Measurements from ENCODE around the gene CLCF1.
A peak's percentile ranks its signal among the peaks of the same experiment; 100 is the strongest.

CLCF1 gene

GRCh38 chr11:67372993-67373647 is at the start of gene CLCF1:
TSS of gene CLCF1 (minus strand) at chr11:67373598. CDS start at chr11:67373539, 59 bp downstream.
- Histone ChIP-seq H3K27me3 (ENCODE audit: control insufficient read depth, insufficient read depth, low read length) (peaks cover 25% of the 10 kb centered on the region), H3K4me3 (ENCODE audit: low read length) (peak within 1 kb of the TSS; percentile 62; the same call in 1 of the 2 replicates), H3K36me3 (ENCODE audit: control insufficient read depth, insufficient read depth, low read length) (no peaks in the 10 kb centered on the region), H3K9me3 (ENCODE audit: control insufficient read depth, insufficient read depth, low read length) (no peaks in the 10 kb centered on the region), H3K4me1 (ENCODE audit: control insufficient read depth, insufficient read depth, low read length) (peaks cover 22% of the 10 kb centered on the region), H3K27ac (ENCODE audit: low read length) (no peak within 1 kb of the TSS)
- no peak for DNase-seq (ENCODE audit: low read depth, low spot score)
- no CpG with 5 or more reads among the region's 76 CpGs for WGBS (ENCODE audit: insufficient coverage, insufficient read length)

- no peak for DNase-seq (ENCODE audit: low read depth, low spot score)
- Histone ChIP-seq H3K36me3 (ENCODE audit: control insufficient read depth, insufficient read depth, low read length) (no peaks in the 10 kb centered on the region), H3K27ac (ENCODE audit: low read length) (no peak overlapping the region), H3K4me3 (ENCODE audit: low read length) (no peak overlapping the region), H3K4me1 (ENCODE audit: control insufficient read depth, insufficient read depth, low read length) (peaks cover 2% of the 10 kb centered on the region; the same call in 1 of the 2 replicates), H3K9me3 (ENCODE audit: control insufficient read depth, insufficient read depth, low read length) (no peaks in the 10 kb centered on the region), H3K27me3 (ENCODE audit: control insufficient read depth, insufficient read depth, low read length) (no peaks in the 10 kb centered on the region)
- WGBS (ENCODE audit: insufficient coverage, insufficient read length) = no CpG with 5 or more reads among the region's 6 CpGs
These were observed 49.5 kb upstream of the CLCF1 start for GRCh38 chr11:67422891-67423290.

- DNase-seq (ENCODE audit: low read depth, low spot score) = no peak
- no peak overlapping the region; the same call in 1 of the 2 replicates for H3K4me3 ChIP-seq (ENCODE audit: low read length)
- no peak overlapping the region for H3K27ac ChIP-seq (ENCODE audit: low read length)
- peaks cover 4% of the 10 kb centered on the region; the same call in 1 of the 2 replicates for H3K4me1 ChIP-seq (ENCODE audit: control insufficient read depth, insufficient read depth, low read length)
- no peaks in the 10 kb centered on the region for H3K36me3 ChIP-seq (ENCODE audit: control insufficient read depth, insufficient read depth, low read length)
- no CpG with 5 or more reads among the region's 22 CpGs for WGBS (ENCODE audit: insufficient coverage, insufficient read length)
- no peaks in the 10 kb centered on the region for H3K27me3 ChIP-seq (ENCODE audit: control insufficient read depth, insufficient read depth, low read length)
- H3K9me3 ChIP-seq (ENCODE audit: control insufficient read depth, insufficient read depth, low read length) = no peaks in the 10 kb centered on the region
These were observed 48.1 kb upstream of the CLCF1 start for GRCh38 chr11:67421430-67422031.

GRCh38 chr11:67420646-67421429 is 47.4 kb upstream of the CLCF1 start:
- peaks cover 9% of the 10 kb centered on the region for H3K4me1 ChIP-seq (ENCODE audit: control insufficient read depth, insufficient read depth, low read length)
- no peaks in the 10 kb centered on the region for H3K9me3 ChIP-seq (ENCODE audit: control insufficient read depth, insufficient read depth, low read length)
- DNase-seq (ENCODE audit: low read depth, low spot score) = no peak
- H3K36me3 ChIP-seq (ENCODE audit: control insufficient read depth, insufficient read depth, low read length) = no peaks in the 10 kb centered on the region
- H3K4me3 ChIP-seq (ENCODE audit: low read length) = peak overlapping the region; percentile 49; the same call in 1 of the 2 replicates
- no peak overlapping the region for H3K27ac ChIP-seq (ENCODE audit: low read length)
- WGBS (ENCODE audit: insufficient coverage, insufficient read length) = no CpG with 5 or more reads among the region's 97 CpGs
- H3K27me3 ChIP-seq (ENCODE audit: control insufficient read depth, insufficient read depth, low read length) = no peaks in the 10 kb centered on the region

GRCh38 chr11:67420147-67420645 is 46.8 kb upstream of the CLCF1 start:
- Histone ChIP-seq H3K4me3 (ENCODE audit: low read length) (peak overlapping the region; percentile 49; the same call in 1 of the 2 replicates), H3K4me1 (ENCODE audit: control insufficient read depth, insufficient read depth, low read length) (peaks cover 9% of the 10 kb centered on the region), H3K27me3 (ENCODE audit: control insufficient read depth, insufficient read depth, low read length) (no peaks in the 10 kb centered on the region), H3K9me3 (ENCODE audit: control insufficient read depth, insufficient read depth, low read length) (no peaks in the 10 kb centered on the region), H3K36me3 (ENCODE audit: control insufficient read depth, insufficient read depth, low read length) (no peaks in the 10 kb centered on the region), H3K27ac (ENCODE audit: low read length) (no peak overlapping the region)
- no peak for DNase-seq (ENCODE audit: low read depth, low spot score)
- no CpG with 5 or more reads among the region's 15 CpGs for WGBS (ENCODE audit: insufficient coverage, insufficient read length)

- peaks cover 9% of the 10 kb centered on the region for H3K4me1 ChIP-seq (ENCODE audit: control insufficient read depth, insufficient read depth, low read length)
- no peaks in the 10 kb centered on the region for H3K36me3 ChIP-seq (ENCODE audit: control insufficient read depth, insufficient read depth, low read length)
- H3K9me3 ChIP-seq (ENCODE audit: control insufficient read depth, insufficient read depth, low read length) = no peaks in the 10 kb centered on the region
- no peak overlapping the region for H3K4me3 ChIP-seq (ENCODE audit: low read length)
- no peak for DNase-seq (ENCODE audit: low read depth, low spot score)
- WGBS (ENCODE audit: insufficient coverage, insufficient read length) = no CpG with 5 or more reads among the region's 21 CpGs
- no peak overlapping the region for H3K27ac ChIP-seq (ENCODE audit: low read length)
- H3K27me3 ChIP-seq (ENCODE audit: control insufficient read depth, insufficient read depth, low read length) = no peaks in the 10 kb centered on the region
These were observed 46.1 kb upstream of the CLCF1 start for GRCh38 chr11:67419325-67420049.

- no peak for DNase-seq (ENCODE audit: low read depth, low spot score)
- no CpG with 5 or more reads among the region's 26 CpGs for WGBS (ENCODE audit: insufficient coverage, insufficient read length)
- no peaks in the 10 kb centered on the region for H3K36me3 ChIP-seq (ENCODE audit: control insufficient read depth, insufficient read depth, low read length)
These were observed 45.3 kb upstream of the CLCF1 start for GRCh38 chr11:67418476-67419281.

GRCh38 chr11:67417425-67417824 is 44.0 kb upstream of the CLCF1 start:
- Histone ChIP-seq H3K27me3 (ENCODE audit: control insufficient read depth, insufficient read depth, low read length) (no peaks in the 10 kb centered on the region), H3K4me3 (ENCODE audit: low read length) (no peak overlapping the region), H3K36me3 (ENCODE audit: control insufficient read depth, insufficient read depth, low read length) (no peaks in the 10 kb centered on the region), H3K27ac (ENCODE audit: low read length) (no peak overlapping the region), H3K4me1 (ENCODE audit: control insufficient read depth, insufficient read depth, low read length) (peaks cover 9% of the 10 kb centered on the region), H3K9me3 (ENCODE audit: control insufficient read depth, insufficient read depth, low read length) (no peaks in the 10 kb centered on the region)
- no CpG with 5 or more reads among the region's 12 CpGs for WGBS (ENCODE audit: insufficient coverage, insufficient read length)
- no peak for DNase-seq (ENCODE audit: low read depth, low spot score)

More at GRCh38 chr11:67418476-67419281, 45.3 kb upstream of the CLCF1 start:
- H3K4me3 ChIP-seq (ENCODE audit: low read length) = no peak overlapping the region
- no peaks in the 10 kb centered on the region for H3K9me3 ChIP-seq (ENCODE audit: control insufficient read depth, insufficient read depth, low read length)
- H3K27me3 ChIP-seq (ENCODE audit: control insufficient read depth, insufficient read depth, low read length) = no peaks in the 10 kb centered on the region
- no peak overlapping the region for H3K27ac ChIP-seq (ENCODE audit: low read length)
- peaks cover 9% of the 10 kb centered on the region for H3K4me1 ChIP-seq (ENCODE audit: control insufficient read depth, insufficient read depth, low read length)

GRCh38 chr11:67416416-67417335 is 43.3 kb upstream of the CLCF1 start:
- no peaks in the 10 kb centered on the region for H3K9me3 ChIP-seq (ENCODE audit: control insufficient read depth, insufficient read depth, low read length)
- H3K4me3 ChIP-seq (ENCODE audit: low read length) = no peak overlapping the region
- H3K36me3 ChIP-seq (ENCODE audit: control insufficient read depth, insufficient read depth, low read length) = no peaks in the 10 kb centered on the region
- no peak overlapping the region for H3K27ac ChIP-seq (ENCODE audit: low read length)
- H3K4me1 ChIP-seq (ENCODE audit: control insufficient read depth, insufficient read depth, low read length) = peaks cover 9% of the 10 kb centered on the region
- H3K27me3 ChIP-seq (ENCODE audit: control insufficient read depth, insufficient read depth, low read length) = no peaks in the 10 kb centered on the region
- no peak for DNase-seq (ENCODE audit: low read depth, low spot score)
- no CpG with 5 or more reads among the region's 21 CpGs for WGBS (ENCODE audit: insufficient coverage, insufficient read length)
